GM18868 (cell line): Measurements from ENCODE around the gene RAB11FIP5.

ENCODE experiments used
- ATAC-seq: cut with Tn5 transposase; IDR thresholded peaks from one replicate; pipeline ENCODE4 v1.9.1; 2021; ENCODE audit warnings: mild to moderate bottlenecking, moderate library complexity; ENCODE audit not compliant: unreplicated experiment

RAB11FIP5 gene

GRCh38 chr2:73035899-73036711 is 76.6 kb downstream of the RAB11FIP5 start:
- ATAC-seq: no peak

- ATAC-seq: no peak
These were observed 77.9 kb downstream of the RAB11FIP5 start for GRCh38 chr2:73034661-73035375.

- no peak for ATAC-seq
These were observed 78.9 kb downstream of the RAB11FIP5 start for GRCh38 chr2:73033766-73034381.

- no peak for ATAC-seq
These were observed 79.5 kb downstream of the RAB11FIP5 start for GRCh38 chr2:73033142-73033765.

- no peak for ATAC-seq
These were observed 80.0 kb downstream of the RAB11FIP5 start for GRCh38 chr2:73032702-73033097.

GRCh38 chr2:73031725-73032701 is 80.7 kb downstream of the RAB11FIP5 start:
- no peak for ATAC-seq

- ATAC-seq: no peak
These were observed 81.6 kb downstream of the RAB11FIP5 start for GRCh38 chr2:73031095-73031678.

GRCh38 chr2:73028841-73029240 is 83.9 kb downstream of the RAB11FIP5 start:
- no peak for ATAC-seq

- no peak for ATAC-seq
These were observed 85.4 kb downstream of the RAB11FIP5 start for GRCh38 chr2:73027340-73027739.

GRCh38 chr2:73023497-73023896 is 89.3 kb downstream of the RAB11FIP5 start:
- ATAC-seq: no peak
